ENCODE data around the gene SSU72.

DNA sequence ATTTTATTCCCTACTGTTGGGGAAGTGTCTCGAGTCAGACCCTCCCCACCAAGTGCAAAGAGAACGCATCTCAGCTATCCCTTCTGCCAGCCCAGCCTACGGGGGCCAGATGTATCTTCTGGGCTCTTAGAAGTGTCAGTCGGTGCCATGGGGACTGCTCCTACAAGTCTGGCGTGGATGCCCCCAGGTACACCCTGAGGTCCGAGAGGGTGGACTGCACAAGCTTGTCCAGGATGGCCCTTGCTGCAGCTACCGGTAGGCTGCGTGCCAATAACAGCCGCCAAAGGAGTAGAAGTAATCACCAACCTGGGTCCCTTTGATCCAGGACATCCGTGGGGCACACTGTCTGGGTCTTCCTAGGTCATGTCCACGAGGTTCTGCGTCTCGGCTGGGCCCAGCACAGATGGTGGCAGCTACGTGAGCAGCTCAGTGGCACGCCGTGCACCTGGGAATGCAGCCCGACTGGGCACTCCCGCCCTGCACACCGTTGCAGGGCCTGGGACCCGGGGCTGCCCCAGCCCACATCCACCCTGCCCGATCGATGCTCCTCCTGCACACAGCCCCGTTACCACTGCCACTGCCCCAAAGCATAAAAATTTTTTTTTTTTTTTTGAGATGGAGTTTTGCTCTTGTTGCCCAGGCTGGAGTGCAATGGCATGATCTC is 8.8 kb upstream of the SSU72 start:
- TF ChIP-seq, protein P1, sequence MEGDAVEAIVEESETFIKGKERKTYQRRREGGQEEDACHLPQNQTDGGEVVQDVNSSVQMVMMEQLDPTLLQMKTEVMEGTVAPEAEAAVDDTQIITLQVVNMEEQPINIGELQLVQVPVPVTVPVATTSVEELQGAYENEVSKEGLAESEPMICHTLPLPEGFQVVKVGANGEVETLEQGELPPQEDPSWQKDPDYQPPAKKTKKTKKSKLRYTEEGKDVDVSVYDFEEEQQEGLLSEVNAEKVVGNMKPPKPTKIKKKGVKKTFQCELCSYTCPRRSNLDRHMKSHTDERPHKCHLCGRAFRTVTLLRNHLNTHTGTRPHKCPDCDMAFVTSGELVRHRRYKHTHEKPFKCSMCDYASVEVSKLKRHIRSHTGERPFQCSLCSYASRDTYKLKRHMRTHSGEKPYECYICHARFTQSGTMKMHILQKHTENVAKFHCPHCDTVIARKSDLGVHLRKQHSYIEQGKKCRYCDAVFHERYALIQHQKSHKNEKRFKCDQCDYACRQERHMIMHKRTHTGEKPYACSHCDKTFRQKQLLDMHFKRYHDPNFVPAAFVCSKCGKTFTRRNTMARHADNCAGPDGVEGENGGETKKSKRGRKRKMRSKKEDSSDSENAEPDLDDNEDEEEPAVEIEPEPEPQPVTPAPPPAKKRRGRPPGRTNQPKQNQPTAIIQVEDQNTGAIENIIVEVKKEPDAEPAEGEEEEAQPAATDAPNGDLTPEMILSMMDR (IDR thresholded peaks at IDR 0.05), result no peak
- TF ChIP-seq POLR2A (IDR thresholded peaks at IDR 0.05), result no peak

Data from esophagus squamous epithelium (tissue), 4 donors.